BLaER1 (cell line): ENCODE measurements around the gene SUSD2.

Experiments
- H3K27ac ChIP-seq: shearing (Covaris generic); formaldehyde crosslinking; 2 replicates; pipeline ENCODE4 v1.8.1; 2022
- H3K27me3 ChIP-seq: shearing (Covaris generic); formaldehyde crosslinking; 2 replicates; pipeline ENCODE4 v1.8.1; 2022
- H3K36me3 ChIP-seq: shearing (Covaris generic); formaldehyde crosslinking; 2 replicates; pipeline ENCODE4 v1.8.1; 2022
- H3K4me1 ChIP-seq: shearing (Covaris generic); formaldehyde crosslinking; 2 replicates; pipeline ENCODE4 v1.8.1; 2022
- H3K4me2 ChIP-seq: shearing (Covaris generic); formaldehyde crosslinking; 2 replicates; pipeline ENCODE4 v1.8.1; 2022
- H3K4me3 ChIP-seq: shearing (Covaris generic); formaldehyde crosslinking; 2 replicates; pipeline ENCODE4 v1.8.1; 2022
- H3K9ac ChIP-seq: shearing (Covaris generic); formaldehyde crosslinking; 2 replicates; pipeline ENCODE4 v1.8.1; 2022
- H3K9me3 ChIP-seq: shearing (Covaris generic); formaldehyde crosslinking; 2 replicates; pipeline ENCODE4 v1.8.1; 2022
- H4K20me1 ChIP-seq: shearing (Covaris generic); formaldehyde crosslinking; 2 replicates; pipeline ENCODE4 v1.8.1; 2022
- Cebpa-rat ChIP-seq: shearing (Covaris generic); IDR thresholded peaks from 2 replicates; pipeline ENCODE4 v1.8.1; 2022

SUSD2 gene

GRCh38 chr22:24141586-24141985, 39.7 kb upstream of the SUSD2 start:
- no peaks in the 10 kb centered on the region for H3K9me3 ChIP-seq
- H3K27ac ChIP-seq, result peak overlapping the region; percentile 52
- H4K20me1 ChIP-seq, result peaks cover 9% of the 10 kb centered on the region; the same call in 1 of the 2 replicates
- H3K4me3 ChIP-seq, result no peak overlapping the region
- H3K4me2 ChIP-seq, result peak overlapping the region; percentile 71
- H3K36me3 ChIP-seq, result peaks cover 74% of the 10 kb centered on the region
- peaks cover 69% of the 10 kb centered on the region for H3K4me1 ChIP-seq
- H3K27me3 ChIP-seq, result no peaks in the 10 kb centered on the region
- no peak overlapping the region for H3K9ac ChIP-seq
- no peak for TF ChIP-seq Cebpa-rat

GRCh38 chr22:24142241-24142640, 39.0 kb upstream of the SUSD2 start:
- Histone ChIP-seq H3K27ac (peak overlapping the region; percentile 52; the same call in 1 of the 2 replicates), H3K27me3 (no peaks in the 10 kb centered on the region), H3K9ac (no peak overlapping the region), H3K4me3 (no peak overlapping the region), H3K36me3 (peaks cover 67% of the 10 kb centered on the region), H3K9me3 (no peaks in the 10 kb centered on the region), H4K20me1 (peaks cover 9% of the 10 kb centered on the region; the same call in 1 of the 2 replicates), H3K4me1 (peaks cover 74% of the 10 kb centered on the region), H3K4me2 (peak overlapping the region; percentile 71; the same call in 1 of the 2 replicates)
- TF ChIP-seq Cebpa-rat, result no peak

GRCh38 chr22:24142831-24143230, 38.5 kb upstream of the SUSD2 start:
- H3K9me3 ChIP-seq, result no peaks in the 10 kb centered on the region
- H3K27me3 ChIP-seq, result no peaks in the 10 kb centered on the region
- TF ChIP-seq Cebpa-rat, result no peak
- no peak overlapping the region for H3K9ac ChIP-seq
- H3K4me1 ChIP-seq, result peaks cover 80% of the 10 kb centered on the region
- peaks cover 9% of the 10 kb centered on the region; the same call in 1 of the 2 replicates for H4K20me1 ChIP-seq
- H3K27ac ChIP-seq, result 0 out of 2 replicates have a peak overlapping the region, but pooled peaks have one; percentile 22
- peaks cover 61% of the 10 kb centered on the region for H3K36me3 ChIP-seq
- H3K4me2 ChIP-seq, result no peak overlapping the region
- H3K4me3 ChIP-seq, result no peak overlapping the region

GRCh38 chr22:24144056-24144777, 37.1 kb upstream of the SUSD2 start:
- H3K36me3 ChIP-seq, result peaks cover 57% of the 10 kb centered on the region
- TF ChIP-seq Cebpa-rat, result no peak
- no peaks in the 10 kb centered on the region for H3K27me3 ChIP-seq
- H4K20me1 ChIP-seq, result peaks cover 14% of the 10 kb centered on the region; the same call in 1 of the 2 replicates
- peak overlapping the region; percentile 76; the same call in 1 of the 2 replicates for H3K27ac ChIP-seq
- no peak overlapping the region for H3K4me3 ChIP-seq
- H3K4me1 ChIP-seq, result peaks cover 81% of the 10 kb centered on the region
- H3K4me2 ChIP-seq, result peak overlapping the region; percentile 90
- H3K9me3 ChIP-seq, result no peaks in the 10 kb centered on the region
- no peak overlapping the region for H3K9ac ChIP-seq

- no peaks in the 10 kb centered on the region for H3K9me3 ChIP-seq
- no peak overlapping the region for H3K9ac ChIP-seq
- peaks cover 76% of the 10 kb centered on the region for H3K4me1 ChIP-seq
- peak overlapping the region; percentile 76 for H3K27ac ChIP-seq
- peaks cover 57% of the 10 kb centered on the region for H3K36me3 ChIP-seq
- peak overlapping the region; percentile 90 for H3K4me2 ChIP-seq
- no peak for TF ChIP-seq Cebpa-rat
- H4K20me1 ChIP-seq, result peaks cover 12% of the 10 kb centered on the region; the same call in 1 of the 2 replicates
- no peak overlapping the region for H3K4me3 ChIP-seq
- H3K27me3 ChIP-seq, result no peaks in the 10 kb centered on the region
Measured at GRCh38 chr22:24144778-24145085, 36.6 kb upstream of the SUSD2 start.

GRCh38 chr22:24145446-24146193, 35.7 kb upstream of the SUSD2 start:
- peak overlapping the region; percentile 65 for H3K9ac ChIP-seq
- no peaks in the 10 kb centered on the region for H3K27me3 ChIP-seq
- H3K4me3 ChIP-seq, result peak overlapping the region; percentile 15
- peak overlapping the region; percentile 90 for H3K4me2 ChIP-seq
- peaks cover 59% of the 10 kb centered on the region for H3K36me3 ChIP-seq
- H4K20me1 ChIP-seq, result 0 out of 2 replicates have a peak, but pooled peaks cover 5% of the 10 kb centered on the region
- H3K27ac ChIP-seq, result peak overlapping the region; percentile 76
- TF ChIP-seq Cebpa-rat, result no peak
- H3K4me1 ChIP-seq, result peaks cover 67% of the 10 kb centered on the region
- H3K9me3 ChIP-seq, result no peaks in the 10 kb centered on the region

GRCh38 chr22:24146194-24146616, 35.1 kb upstream of the SUSD2 start:
- Histone ChIP-seq H3K4me3 (peak overlapping the region; percentile 15), H3K4me1 (peaks cover 62% of the 10 kb centered on the region)
- no peak for TF ChIP-seq Cebpa-rat

GRCh38 chr22:24146791-24147353, 34.4 kb upstream of the SUSD2 start:
- no peak for TF ChIP-seq Cebpa-rat
- Histone ChIP-seq H3K9me3 (no peaks in the 10 kb centered on the region), H4K20me1 (0 out of 2 replicates have a peak, but pooled peaks cover 5% of the 10 kb centered on the region), H3K4me1 (peaks cover 55% of the 10 kb centered on the region), H3K36me3 (peaks cover 62% of the 10 kb centered on the region), H3K27ac (peak overlapping the region; percentile 76; the same call in 1 of the 2 replicates), H3K27me3 (no peaks in the 10 kb centered on the region), H3K4me3 (peak overlapping the region; percentile 15), H3K4me2 (peak overlapping the region; percentile 90), H3K9ac (peak overlapping the region; percentile 65; the same call in 1 of the 2 replicates)

More at GRCh38 chr22:24146194-24146616, 35.1 kb upstream of the SUSD2 start:
- no peaks in the 10 kb centered on the region for H3K9me3 ChIP-seq
- peak overlapping the region; percentile 76 for H3K27ac ChIP-seq
- peak overlapping the region; percentile 90 for H3K4me2 ChIP-seq
- peaks cover 61% of the 10 kb centered on the region for H3K36me3 ChIP-seq
- peak overlapping the region; percentile 65 for H3K9ac ChIP-seq
- H4K20me1 ChIP-seq, result 0 out of 2 replicates have a peak, but pooled peaks cover 5% of the 10 kb centered on the region
- no peaks in the 10 kb centered on the region for H3K27me3 ChIP-seq

GRCh38 chr22:24147666-24148065, 33.6 kb upstream of the SUSD2 start:
- H3K27ac ChIP-seq, result peak overlapping the region; percentile 40; the same call in 1 of the 2 replicates
- peaks cover 5% of the 10 kb centered on the region; the same call in 1 of the 2 replicates for H4K20me1 ChIP-seq
- no peaks in the 10 kb centered on the region for H3K27me3 ChIP-seq
- TF ChIP-seq Cebpa-rat, result no peak
- H3K4me2 ChIP-seq, result peak overlapping the region; percentile 60
- H3K9me3 ChIP-seq, result no peaks in the 10 kb centered on the region
- H3K4me3 ChIP-seq, result no peak overlapping the region
- peaks cover 56% of the 10 kb centered on the region for H3K4me1 ChIP-seq
- peak overlapping the region; percentile 48; the same call in 1 of the 2 replicates for H3K9ac ChIP-seq
- peaks cover 60% of the 10 kb centered on the region for H3K36me3 ChIP-seq
